ENCODE data around the gene TEAD4.

The TEAD4 gene

GRCh38 chr12:3017281-3017680 lies 58.1 kb downstream of the TEAD4 start:
- no peak for DNase-seq (ENCODE audit: extremely low spot score)
- no peak for TF ChIP-seq CTCF (IDR thresholded peaks at IDR 0.05; ENCODE audit: control extremely low read depth, extremely low read depth, low read depth, missing control alignments)
- POLR2A ChIA-PET: no interaction called here
- CTCF ChIA-PET: interaction anchor here (1.1 to 1.2 kb wide), 3 partner anchors 15 to 56 kb away, joined by 3 to 4 read pairs (median 3); no protein-coding TSS in a partner anchor

GRCh38 chr12:3018284-3019004 lies 59.2 kb downstream of the TEAD4 start:
- TF ChIP-seq CTCF (IDR thresholded peaks at IDR 0.05; ENCODE audit: control extremely low read depth, extremely low read depth, low read depth, missing control alignments): no peak
- CTCF ChIA-PET: interaction anchor here (0.8 to 1.1 kb wide), 3 partner anchors 31 to 257 kb away, joined by 3 to 4 read pairs (median 3); no protein-coding TSS in a partner anchor
- POLR2A ChIA-PET: no interaction called here
- DNase-seq (ENCODE audit: extremely low spot score): no peak

GRCh38 chr12:3019005-3019680 lies 59.9 kb downstream of the TEAD4 start:
- ChIA-PET CTCF (interaction anchor here (0.8 to 1.9 kb wide), 2 partner anchors 23 to 256 kb away, joined by 3 to 4 read pairs; no protein-coding TSS in a partner anchor), POLR2A (no interaction called here)
- TF ChIP-seq CTCF (IDR thresholded peaks at IDR 0.05; ENCODE audit: control extremely low read depth, extremely low read depth, low read depth, missing control alignments): no peak
- no peak for DNase-seq (ENCODE audit: extremely low spot score)

- no peak for DNase-seq (ENCODE audit: extremely low spot score)
- POLR2A ChIA-PET: no interaction called here
- CTCF ChIA-PET: interaction anchor here (1.9 kb wide), 1 partner anchor 22 kb away, joined by 4 read pairs; no protein-coding TSS in a partner anchor
- TF ChIP-seq CTCF (IDR thresholded peaks at IDR 0.05; ENCODE audit: control extremely low read depth, extremely low read depth, low read depth, missing control alignments): no peak
These were observed 61.2 kb downstream of the TEAD4 start for GRCh38 chr12:3020399-3020798.

- no peak for DNase-seq (ENCODE audit: extremely low spot score)
- TF ChIP-seq CTCF (IDR thresholded peaks at IDR 0.05; ENCODE audit: control extremely low read depth, extremely low read depth, low read depth, missing control alignments): no peak
- CTCF ChIA-PET: interaction anchor here (1.9 kb wide), 1 partner anchor 21 kb away, joined by 4 read pairs; no protein-coding TSS in a partner anchor
- POLR2A ChIA-PET: no interaction called here
These were observed 61.7 kb downstream of the TEAD4 start for GRCh38 chr12:3020850-3021435.

GRCh38 chr12:3022411-3022810 lies 63.2 kb downstream of the TEAD4 start:
- DNase-seq (ENCODE audit: extremely low spot score): no peak
- CTCF ChIA-PET: no interaction called here
- POLR2A ChIA-PET: no interaction called here
- TF ChIP-seq CTCF (IDR thresholded peaks at IDR 0.05; ENCODE audit: control extremely low read depth, extremely low read depth, low read depth, missing control alignments): no peak

Measured in GM10248 (cell line).